NT2/D1 (cell line): ENCODE measurements around the gene NKG7.
A peak's percentile ranks its signal among the peaks of the same experiment; 100 is the strongest.

Experiments used
- DNase-seq: peaks from one replicate; pipeline ENCODE4 v3.0.0-alpha.2; 2011; ENCODE audit warnings: low read depth, low spot score
- H3K27me3 ChIP-seq: 2 replicates; pipeline ENCODE4 v1.6.0; 2011; ENCODE audit warnings: mild to moderate bottlenecking; ENCODE audit not compliant: insufficient read length, insufficient read depth
- H3K36me3 ChIP-seq: 2 replicates; pipeline ENCODE4 v1.6.1; 2011; ENCODE audit warnings: mild to moderate bottlenecking, low read length, mixed read lengths; ENCODE audit not compliant: insufficient read depth, insufficient read length
- H3K4me1 ChIP-seq: 2 replicates; pipeline ENCODE4 v1.5.1; 2011; ENCODE audit not compliant: insufficient read depth, insufficient read length
- H3K4me3 ChIP-seq: 2 replicates; pipeline ENCODE4 v1.5.1; 2011; ENCODE audit warnings: low read depth; ENCODE audit not compliant: insufficient read length
- H3K9ac ChIP-seq: 2 replicates; pipeline ENCODE4 v1.6.0; 2011; ENCODE audit warnings: low read depth; ENCODE audit not compliant: insufficient read length
- H3K9me3 ChIP-seq: 2 replicates; pipeline ENCODE4 v1.5.1; 2011; ENCODE audit warnings: mild to moderate bottlenecking, low read length; ENCODE audit not compliant: insufficient read depth
- SUZ12 ChIP-seq: IDR thresholded peaks from 2 replicates; pipeline ENCODE4 v1.6.1; 2011; ENCODE audit not compliant: insufficient read length, insufficient read depth; ENCODE audit errors: extremely low read depth
- YY1 ChIP-seq: IDR thresholded peaks from 2 replicates; pipeline ENCODE4 v1.6.1; 2011; ENCODE audit not compliant: insufficient read length, insufficient read depth
- ZNF274 ChIP-seq: IDR thresholded peaks from 2 replicates; pipeline ENCODE4 v1.6.1; 2011; ENCODE audit warnings: mild to moderate bottlenecking, low read depth, low read length

NKG7 gene

GRCh38 chr19:51364200-51365106, 8.0 kb downstream of the NKG7 start:
- Histone ChIP-seq H3K4me1 (peaks cover 4% of the 10 kb centered on the region), H3K9ac (no peak overlapping the region), H3K27me3 (no peaks in the 10 kb centered on the region), H3K9me3 (no peaks in the 10 kb centered on the region), H3K36me3 (no peaks in the 10 kb centered on the region), H3K4me3 (no peak overlapping the region)
- no peak for TF ChIP-seq SUZ12
- TF ChIP-seq YY1 = no peak
- TF ChIP-seq ZNF274 = no peak
- DNase-seq = no peak

- Histone ChIP-seq H3K4me1 (no peaks in the 10 kb centered on the region), H3K9ac (no peak overlapping the region), H3K9me3 (no peaks in the 10 kb centered on the region), H3K27me3 (no peaks in the 10 kb centered on the region), H3K36me3 (no peaks in the 10 kb centered on the region), H3K4me3 (no peak overlapping the region)
- no peak for DNase-seq
- no peak for TF ChIP-seq ZNF274
- TF ChIP-seq YY1 = no peak
- TF ChIP-seq SUZ12 = no peak
Observed at GRCh38 chr19:51361239-51361638, 11.2 kb downstream of the NKG7 start.

GRCh38 chr19:51359294-51359693, 13.2 kb downstream of the NKG7 start:
- no peak for DNase-seq
- H3K9ac ChIP-seq = no peak overlapping the region
- no peak overlapping the region for H3K4me3 ChIP-seq
- TF ChIP-seq ZNF274 (no peak), SUZ12 (no peak), YY1 (no peak)
- no peaks in the 10 kb centered on the region for H3K9me3 ChIP-seq
- H3K27me3 ChIP-seq = no peaks in the 10 kb centered on the region
- peaks cover 1% of the 10 kb centered on the region for H3K4me1 ChIP-seq
- no peaks in the 10 kb centered on the region for H3K36me3 ChIP-seq

- no peaks in the 10 kb centered on the region for H3K27me3 ChIP-seq
- DNase-seq = no peak
- TF ChIP-seq SUZ12 (no peak), ZNF274 (no peak), YY1 (no peak)
- peaks cover 1% of the 10 kb centered on the region for H3K36me3 ChIP-seq
- peaks cover 5% of the 10 kb centered on the region for H3K4me1 ChIP-seq
- H3K4me3 ChIP-seq = no peak overlapping the region
- no peaks in the 10 kb centered on the region for H3K9me3 ChIP-seq
- H3K9ac ChIP-seq = no peak overlapping the region
Observed at GRCh38 chr19:51357952-51358351, 14.5 kb downstream of the NKG7 start.

GRCh38 chr19:51356159-51356801, 16.2 kb downstream of the NKG7 start:
- no peak for DNase-seq
- Histone ChIP-seq H3K36me3 (peaks cover 10% of the 10 kb centered on the region), H3K9me3 (no peaks in the 10 kb centered on the region), H3K9ac (no peak overlapping the region), H3K4me1 (peaks cover 5% of the 10 kb centered on the region), H3K4me3 (no peak overlapping the region), H3K27me3 (no peaks in the 10 kb centered on the region)
- no peak for TF ChIP-seq ZNF274
- no peak for TF ChIP-seq SUZ12
- no peak for TF ChIP-seq YY1

- TF ChIP-seq ZNF274 (no peak), YY1 (no peak), SUZ12 (no peak)
- Histone ChIP-seq H3K4me3 (no peak overlapping the region), H3K9ac (no peak overlapping the region), H3K27me3 (no peaks in the 10 kb centered on the region), H3K36me3 (peaks cover 15% of the 10 kb centered on the region), H3K9me3 (no peaks in the 10 kb centered on the region), H3K4me1 (peaks cover 5% of the 10 kb centered on the region)
- peak; percentile 36 for DNase-seq
Observed at GRCh38 chr19:51354742-51355148, 17.7 kb downstream of the NKG7 start.

GRCh38 chr19:51354103-51354741, 18.2 kb downstream of the NKG7 start:
- no peak overlapping the region for H3K4me3 ChIP-seq
- DNase-seq = no peak
- no peaks in the 10 kb centered on the region for H3K27me3 ChIP-seq
- H3K4me1 ChIP-seq = peaks cover 5% of the 10 kb centered on the region
- H3K9me3 ChIP-seq = no peaks in the 10 kb centered on the region
- peaks cover 15% of the 10 kb centered on the region for H3K36me3 ChIP-seq
- no peak for TF ChIP-seq ZNF274
- TF ChIP-seq YY1 = no peak
- TF ChIP-seq SUZ12 = no peak
- peak overlapping the region; percentile 61 for H3K9ac ChIP-seq
